Measurements from ENCODE around the gene C16orf95. TPM values are rescaled to one million over a fixed set of nuclear protein-coding genes. Genes with fewer than 3 reads are reported as not detected.
"Not testable (repeated sequence)": the region's sequence is repeated elsewhere in the genome, so short reads cannot be mapped to it uniquely, and the experiment has no call there.

C16orf95 gene
- total RNA-seq, 2 experiments from 2014 or later = 10.9 to 15.0 TPM

DNA sequence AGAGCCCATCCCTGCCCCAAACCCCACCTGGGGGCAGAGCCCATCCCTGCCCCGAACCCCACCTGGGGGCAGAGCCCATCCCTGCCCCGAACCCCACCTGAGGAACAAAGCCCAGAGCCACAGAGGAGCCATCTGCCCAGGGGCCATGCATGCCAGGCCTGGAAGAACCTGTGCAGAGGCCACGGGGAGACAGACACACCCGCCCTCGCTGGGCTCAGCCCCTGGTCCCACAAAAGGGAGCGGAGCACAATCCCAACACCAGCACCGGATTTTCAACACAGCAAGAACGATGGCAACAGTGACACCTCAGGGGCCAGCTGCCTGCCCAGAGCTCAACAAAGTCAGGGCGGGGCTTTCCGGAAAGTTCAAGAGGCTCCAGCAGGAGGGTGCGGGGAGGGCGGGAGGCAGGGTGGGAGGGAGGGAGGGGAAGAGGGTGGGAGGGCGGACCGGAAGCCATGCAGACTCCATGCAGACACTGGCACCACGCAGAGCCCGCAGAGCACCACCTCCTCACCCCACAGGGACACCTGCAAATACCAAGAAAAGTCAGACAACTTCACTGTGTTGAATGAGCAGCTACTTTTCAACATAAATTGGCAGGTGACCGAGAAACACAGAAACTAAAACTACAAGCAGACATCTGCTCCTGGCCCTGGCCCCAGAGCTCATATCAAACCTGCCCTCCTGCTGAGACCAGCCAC, 27.9 kb upstream of the C16orf95 start:
- Mint-ChIP-seq H3K27ac (peak overlapping the region; percentile 86), H3K36me3 (peaks cover 32% of the 10 kb centered on the region), H3K9me3 (no peaks in the 10 kb centered on the region), H3K4me3 (peak overlapping the region; percentile 27), H3K4me1 (ENCODE audit: low read depth) (peaks cover 11% of the 10 kb centered on the region), H3K27me3 (no peaks in the 10 kb centered on the region)
- intact Hi-C loops (cut with micrococcal nuclease) = loop anchor here (5.0 kb wide), 1 partner anchor 37 kb away; the partner anchor contains the start of gene FBXO31
- CTCF ChIA-PET = no interaction called here
- POLR2A ChIA-PET = interaction anchor here (1.2 kb wide), 1 partner anchor 28 kb away, joined by 3 read pairs; the partner anchor contains the start of gene C16orf95
- DNase-seq = peak; percentile 74

DNA sequence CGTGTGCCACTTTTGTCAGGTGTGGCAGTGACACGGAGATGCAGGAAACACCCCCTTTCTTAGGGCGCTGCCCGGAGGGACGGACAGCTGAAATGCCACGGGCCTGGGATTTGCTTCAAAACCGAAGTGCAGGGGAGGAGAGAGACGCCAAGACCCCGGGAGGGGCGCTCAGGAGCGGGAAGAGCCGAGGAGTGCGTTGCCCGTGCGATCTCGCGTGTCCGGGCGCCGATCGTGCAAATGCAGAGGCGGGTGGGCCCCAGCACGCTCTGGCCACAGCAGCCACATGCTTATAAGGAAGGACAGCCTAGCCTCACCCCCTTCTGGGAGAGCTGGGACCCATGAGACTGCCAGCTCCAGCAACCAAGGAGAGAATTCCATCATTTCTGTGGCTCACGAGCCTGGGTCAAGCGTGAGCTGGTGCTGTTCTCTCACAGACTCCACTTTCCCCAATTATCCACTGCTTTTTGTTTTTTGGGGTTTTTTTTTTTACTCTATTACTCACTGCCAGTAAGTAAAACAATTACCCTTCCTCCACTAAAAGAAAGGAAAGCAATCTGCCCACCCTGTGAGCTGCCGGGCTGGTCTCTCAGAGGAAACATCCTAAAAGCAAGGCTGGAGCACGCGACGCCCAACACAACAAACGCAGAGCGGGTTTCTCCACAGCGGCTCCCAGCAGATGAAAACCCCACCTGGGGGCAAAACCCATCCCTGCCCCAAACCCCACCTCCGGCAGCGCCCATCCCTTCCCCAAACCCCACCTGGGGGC, 27.2 kb upstream of the C16orf95 start:
- no peak for DNase-seq
- Mint-ChIP-seq H3K4me3 (no peak overlapping the region), H3K27me3 (no peaks in the 10 kb centered on the region), H3K4me1 (ENCODE audit: low read depth) (peaks cover 11% of the 10 kb centered on the region), H3K36me3 (peaks cover 35% of the 10 kb centered on the region), H3K27ac (peak overlapping the region; percentile 58), H3K9me3 (no peaks in the 10 kb centered on the region)
- ChIA-PET POLR2A (interaction anchor here (0.5 to 1.2 kb wide), 2 partner anchors 23 to 27 kb away, joined by 3 read pairs; partner anchors contain the start of gene C16orf95), CTCF (no interaction called here)
- intact Hi-C loops (cut with micrococcal nuclease) = no loop called here

GRCh38 chr16:87343753-87344050, 26.5 kb upstream of the C16orf95 start:
- no peak for DNase-seq
- ChIA-PET POLR2A (interaction anchor here (0.5 kb wide), 1 partner anchor 22 kb away, joined by 3 read pairs; no protein-coding TSS in a partner anchor), CTCF (no interaction called here)
- H3K4me1 Mint-ChIP-seq (ENCODE audit: low read depth) = peaks cover 11% of the 10 kb centered on the region
- no peaks in the 10 kb centered on the region for H3K27me3 Mint-ChIP-seq
- no peaks in the 10 kb centered on the region for H3K9me3 Mint-ChIP-seq
- H3K27ac Mint-ChIP-seq = peak overlapping the region; percentile 28
- intact Hi-C loops (cut with micrococcal nuclease) = no loop called here
- no peak overlapping the region for H3K4me3 Mint-ChIP-seq
- H3K36me3 Mint-ChIP-seq = peaks cover 34% of the 10 kb centered on the region

DNA sequence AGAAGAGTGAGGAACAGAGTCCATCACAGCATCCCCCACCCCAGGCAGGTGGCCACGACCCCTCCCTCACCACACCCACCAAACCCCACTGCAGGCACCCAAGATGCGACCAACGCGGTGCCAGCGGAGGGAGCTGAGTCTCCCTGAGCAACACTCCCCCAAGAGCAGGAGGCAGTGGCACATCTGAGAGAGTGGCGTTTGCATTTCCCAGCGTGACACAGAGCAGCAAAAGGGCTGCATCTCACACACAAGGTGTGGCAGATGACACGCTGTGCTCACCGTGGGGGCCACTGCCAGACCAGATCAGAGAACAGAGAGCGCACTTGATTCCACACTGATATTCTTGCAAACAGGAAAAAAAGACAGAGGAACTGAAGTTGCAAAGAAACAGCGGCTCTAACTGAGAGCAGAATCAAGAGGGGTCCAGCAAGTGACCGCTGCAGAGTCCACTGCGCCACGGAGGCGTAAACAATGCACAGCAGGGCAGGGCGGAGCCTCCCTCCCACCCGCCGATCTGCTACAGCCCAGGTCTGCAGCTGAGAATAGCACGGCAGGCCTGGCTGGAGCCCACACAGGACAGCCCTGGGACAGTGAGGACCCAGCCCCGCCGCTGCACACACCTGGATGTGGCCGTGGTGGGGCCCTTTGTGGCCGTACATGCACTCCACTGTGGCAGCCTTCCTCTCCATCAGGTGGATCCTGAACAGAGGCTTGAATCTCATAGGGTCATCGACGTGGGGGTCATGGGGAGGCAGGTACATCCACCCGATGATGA, 26.0 kb upstream of the C16orf95 start:
- Mint-ChIP-seq H3K27me3 (no peaks in the 10 kb centered on the region), H3K4me3 (no peak overlapping the region), H3K36me3 (peaks cover 34% of the 10 kb centered on the region), H3K4me1 (ENCODE audit: low read depth) (peaks cover 11% of the 10 kb centered on the region), H3K27ac (peak overlapping the region; percentile 28), H3K9me3 (no peaks in the 10 kb centered on the region)
- ChIA-PET POLR2A (no interaction called here), CTCF (no interaction called here)
- intact Hi-C loops (cut with micrococcal nuclease) = no loop called here
- no peak for DNase-seq

- POLR2A ChIA-PET = no interaction called here
- Mint-ChIP-seq H3K36me3 (peaks cover 34% of the 10 kb centered on the region), H3K27ac (no peak overlapping the region), H3K4me1 (ENCODE audit: low read depth) (peaks cover 11% of the 10 kb centered on the region), H3K9me3 (no peaks in the 10 kb centered on the region), H3K4me3 (no peak overlapping the region), H3K27me3 (no peaks in the 10 kb centered on the region)
- intact Hi-C loops (cut with micrococcal nuclease) = no loop called here
- CTCF ChIA-PET = interaction anchor here (0.5 kb wide), 1 partner anchor 41 kb away, joined by 3 read pairs; no protein-coding TSS in a partner anchor
- DNase-seq = no peak
Observed at GRCh38 chr16:87342504-87342903, 25.3 kb upstream of the C16orf95 start.

DNA sequence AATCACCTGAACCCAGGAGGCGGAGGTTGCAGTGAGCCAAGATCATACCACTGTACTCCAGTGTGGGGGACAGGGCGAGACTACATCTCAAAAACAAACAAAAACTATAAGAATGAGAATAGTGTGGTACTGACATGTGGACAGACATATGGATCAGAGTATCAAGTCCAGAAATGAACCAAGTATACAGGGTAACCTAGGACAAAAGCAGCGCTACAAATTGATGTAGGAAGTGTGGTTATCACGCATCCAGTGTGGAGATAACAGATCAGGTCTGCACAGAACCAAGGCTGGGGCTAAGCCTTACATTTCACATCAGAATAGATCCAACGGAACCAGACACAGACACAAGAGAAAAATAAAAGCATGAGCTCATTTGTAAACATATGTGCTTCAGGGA, 23.0 kb upstream of the C16orf95 start:
- ChIA-PET POLR2A (no interaction called here), CTCF (no interaction called here)
- no peaks in the 10 kb centered on the region for H3K9me3 Mint-ChIP-seq
- intact Hi-C loops (cut with micrococcal nuclease) = no loop called here
- no peaks in the 10 kb centered on the region for H3K27me3 Mint-ChIP-seq
- H3K4me3 Mint-ChIP-seq = no peak overlapping the region
- H3K4me1 Mint-ChIP-seq (ENCODE audit: low read depth) = peaks cover 8% of the 10 kb centered on the region
- no peak for DNase-seq
- H3K36me3 Mint-ChIP-seq = peaks cover 26% of the 10 kb centered on the region
- no peak overlapping the region for H3K27ac Mint-ChIP-seq

- H3K27me3 Mint-ChIP-seq; intact Hi-C loops (cut with micrococcal nuclease); H3K4me3 Mint-ChIP-seq; H3K4me1 Mint-ChIP-seq (ENCODE audit: low read depth); CTCF ChIA-PET; POLR2A ChIA-PET; H3K27ac Mint-ChIP-seq; H3K9me3 Mint-ChIP-seq; DNase-seq: not testable (repeated sequence)
- H3K36me3 Mint-ChIP-seq = peaks cover 26% of the 10 kb centered on the region
Observed at GRCh38 chr16:87339724-87340105, 22.5 kb upstream of the C16orf95 start.

DNA sequence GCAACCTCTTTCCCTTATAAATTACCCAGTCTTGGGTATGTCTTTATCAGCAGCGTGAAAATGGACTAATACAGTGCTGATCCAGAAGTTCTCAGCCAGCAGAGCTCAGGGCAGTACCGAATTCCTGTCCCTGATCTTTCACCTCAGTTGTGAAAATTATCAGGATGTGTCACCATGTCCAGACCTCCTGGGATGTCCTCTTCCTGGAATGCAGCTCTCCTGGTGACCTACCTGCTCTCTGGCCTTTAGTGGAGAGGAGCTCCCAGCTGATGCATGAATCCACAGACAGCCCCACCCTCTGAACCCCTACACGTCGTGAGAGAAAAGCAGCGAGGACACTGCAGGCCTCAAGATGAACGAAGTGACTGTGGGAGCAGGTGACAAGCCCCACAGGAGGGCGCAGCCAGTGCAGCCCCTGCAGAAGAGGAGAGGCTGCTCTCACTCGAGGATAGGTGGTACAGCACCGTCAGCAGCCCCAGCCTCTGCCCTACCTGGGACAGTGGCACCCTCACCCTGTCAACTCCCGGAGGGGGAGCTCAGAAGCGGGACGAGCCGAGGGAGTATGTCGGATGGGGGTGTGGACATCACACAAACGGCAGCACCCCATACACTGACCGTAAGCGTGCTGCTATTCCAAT, 22.0 kb upstream of the C16orf95 start:
- Mint-ChIP-seq H3K9me3 (no peaks in the 10 kb centered on the region), H3K4me1 (ENCODE audit: low read depth) (peaks cover 3% of the 10 kb centered on the region), H3K4me3 (no peak overlapping the region), H3K36me3 (peaks cover 26% of the 10 kb centered on the region), H3K27me3 (no peaks in the 10 kb centered on the region), H3K27ac (no peak overlapping the region)
- CTCF ChIA-PET = no interaction called here
- no peak for DNase-seq
- POLR2A ChIA-PET = no interaction called here
- intact Hi-C loops (cut with micrococcal nuclease) = no loop called here

GRCh38 chr16:87338155-87338765, 21.1 kb upstream of the C16orf95 start:
- H3K27me3 Mint-ChIP-seq = no peaks in the 10 kb centered on the region
- ChIA-PET POLR2A (no interaction called here), CTCF (no interaction called here)
- intact Hi-C loops (cut with micrococcal nuclease) = no loop called here
- peaks cover 18% of the 10 kb centered on the region for H3K36me3 Mint-ChIP-seq
- H3K4me1 Mint-ChIP-seq (ENCODE audit: low read depth) = peaks cover 3% of the 10 kb centered on the region
- H3K9me3 Mint-ChIP-seq = no peaks in the 10 kb centered on the region
- H3K27ac Mint-ChIP-seq = no peak overlapping the region
- DNase-seq = no peak
- no peak overlapping the region for H3K4me3 Mint-ChIP-seq

DNA sequence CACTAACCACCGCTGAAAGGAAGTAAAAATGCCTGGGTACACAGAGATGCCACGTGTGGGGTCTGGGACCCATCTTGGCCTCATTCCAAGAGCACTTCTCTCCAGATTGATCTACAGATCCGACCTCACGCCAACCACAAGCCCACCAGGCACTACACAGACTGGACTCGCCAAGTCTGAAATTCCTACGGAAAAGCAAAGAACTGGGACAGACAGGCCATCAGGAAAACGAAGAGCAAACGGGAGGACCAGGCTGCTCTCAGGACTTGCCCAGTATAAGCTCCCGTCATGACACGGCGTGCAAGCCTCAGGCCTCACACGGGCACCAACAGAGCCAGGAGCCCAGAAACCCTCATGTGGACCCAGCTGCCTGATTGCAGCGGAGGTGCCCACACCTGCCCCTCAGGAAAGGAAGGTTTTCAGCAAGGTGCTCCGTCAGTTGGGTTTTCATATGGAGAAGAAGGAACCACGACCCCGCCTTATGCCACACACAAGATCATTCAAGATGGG, 20.1 kb upstream of the C16orf95 start:
- H3K27me3 Mint-ChIP-seq = no peaks in the 10 kb centered on the region
- intact Hi-C loops (cut with micrococcal nuclease) = no loop called here
- DNase-seq = no peak
- no peak overlapping the region for H3K27ac Mint-ChIP-seq
- ChIA-PET POLR2A (no interaction called here), CTCF (no interaction called here)
- no peak overlapping the region for H3K4me3 Mint-ChIP-seq
- H3K4me1 Mint-ChIP-seq (ENCODE audit: low read depth) = peaks cover 3% of the 10 kb centered on the region
- peaks cover 16% of the 10 kb centered on the region for H3K36me3 Mint-ChIP-seq
- no peaks in the 10 kb centered on the region for H3K9me3 Mint-ChIP-seq

DNA sequence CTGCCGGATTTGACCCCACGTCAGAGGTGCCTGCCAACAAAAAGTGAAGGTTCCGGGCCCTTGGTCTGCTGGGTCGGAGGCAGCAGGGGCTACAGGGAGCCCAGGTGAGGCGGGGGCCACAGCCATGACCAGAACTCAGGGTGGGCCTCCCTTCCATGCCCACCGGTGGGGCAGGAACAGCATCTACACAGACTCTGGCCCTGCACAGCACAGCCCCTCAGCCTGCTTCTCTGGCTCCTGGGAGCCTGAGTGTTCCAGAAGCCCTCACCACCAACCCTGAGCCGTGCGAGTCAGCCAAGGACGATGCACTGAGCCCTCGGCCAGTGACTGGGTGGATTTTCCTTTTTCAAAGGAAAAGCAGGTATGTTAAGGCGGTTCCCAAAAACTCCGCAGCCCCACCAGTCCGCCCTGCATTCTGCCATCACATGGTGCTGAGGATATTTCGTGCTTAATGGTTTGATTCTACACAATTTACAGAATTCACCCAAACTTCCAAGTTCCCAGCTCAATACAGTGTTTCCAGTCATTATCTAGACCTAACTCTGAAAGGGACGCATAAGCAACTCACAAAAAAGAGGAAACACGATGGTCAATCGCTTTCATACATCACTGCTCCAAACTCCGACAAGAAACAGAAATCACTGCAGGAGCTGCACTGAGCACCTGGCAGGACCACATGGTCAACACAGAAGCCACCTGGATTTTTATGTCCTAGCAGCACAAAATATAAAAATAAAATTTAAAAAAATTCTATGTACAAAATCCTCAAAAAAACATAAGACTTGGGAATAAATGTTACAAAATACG, 19.4 kb upstream of the C16orf95 start:
- intact Hi-C loops (cut with micrococcal nuclease) = no loop called here
- Mint-ChIP-seq H3K9me3 (no peaks in the 10 kb centered on the region), H3K4me1 (ENCODE audit: low read depth) (peaks cover 3% of the 10 kb centered on the region), H3K4me3 (no peak overlapping the region), H3K36me3 (peaks cover 11% of the 10 kb centered on the region), H3K27ac (no peak overlapping the region), H3K27me3 (no peaks in the 10 kb centered on the region)
- ChIA-PET CTCF (interaction anchor here (0.7 kb wide), 1 partner anchor 825 kb away, joined by 3 read pairs; no protein-coding TSS in a partner anchor), POLR2A (no interaction called here)
- no peak for DNase-seq
